Upper lobe of left lung (tissue), 6 donors: Measurements from ENCODE around the gene TDRKH. TPM values are rescaled to one million over a fixed set of nuclear protein-coding genes. Genes with fewer than 3 reads are reported as not detected.
A peak's percentile ranks its signal among the peaks of the same experiment; 100 is the strongest.

Source experiments
- ATAC-seq, 2 donors: fragments of 200-7000 bp; cut with Tn5 transposase; one replicate each; pipeline ENCODE4 v1.9.1; 2022; ENCODE audit warnings: mild to moderate bottlenecking in 2 of 2, moderate library complexity in 2 of 2; ENCODE audit not compliant: low FRiP score in 2 of 2
- DNase-seq, 2 donors: peaks; one replicate each; pipeline ENCODE4 v3.0.0-alpha.2; 2019 to 2020
- H3K27ac ChIP-seq, 4 donors: fragments of 200-600 bp; sonication (generic); one replicate each; pipeline ENCODE4 v1.5.1; 2016 to 2019
- H3K27me3 ChIP-seq, 4 donors: fragments of 200-600 bp; sonication (generic); one replicate each; pipeline ENCODE4 v1.5.1; 2017 to 2019
- H3K36me3 ChIP-seq, 4 donors: fragments of 200-600 bp; sonication (generic); one replicate each; pipeline ENCODE4 v1.5.1; 2016 to 2019
- H3K4me1 ChIP-seq, 4 donors: fragments of 200-600 bp; sonication (generic); one replicate each; pipeline ENCODE4 v1.5.1; 2018 to 2019
- H3K4me3 ChIP-seq, 4 donors: fragments of 200-600 bp; sonication (generic); one replicate each; pipeline ENCODE4 v1.5.1; 2017 to 2019; ENCODE audit warnings: mild to moderate bottlenecking in 2 of 4, moderate library complexity in 1 of 4
- H3K9me3 ChIP-seq, 4 donors: fragments of 200-600 bp; sonication (generic); one replicate each; pipeline ENCODE4 v1.5.1; 2018 to 2019
- EP300 ChIP-seq, 4 donors: sonication (generic); formaldehyde crosslinking; IDR thresholded peaks; one replicate each; pipeline ENCODE4 v1.5.1; 2017; ENCODE audit warnings: antibody characterized with exemption in 4 of 4, control low read depth in 2 of 4
- POLR2A ChIP-seq, 4 donors: fragments of 450-650 bp; IDR thresholded peaks; one replicate each; pipeline ENCODE4 v1.5.1; 2016 to 2017; ENCODE audit warnings: antibody characterized with exemption in 4 of 4, mild to moderate bottlenecking in 2 of 4
- POLR2AphosphoS5 ChIP-seq, 2 donors: sonication (generic); formaldehyde crosslinking; IDR thresholded peaks; one replicate each; pipeline ENCODE4 v1.5.1; 2017; ENCODE audit warnings: antibody characterized with exemption in 2 of 2
- WGBS, 2 donors: methylation state at CpG; one replicate each; pipeline ENCODE4 v1.1.5; 2017 to 2018; 5-methylcytosine and 5-hydroxymethylcytosine counted together
- total RNA-seq, 6 donors: library from RNA; depleted of rRNA in 4 of 6; stranded (reverse); fragments of >200 nt in 4 of 6; gene quantifications; one replicate each; pipeline versions ENCODE4 v1.1.0 to v1.2.1, GENCODE V29; 2016 to 2021
- TF ChIP-seq, protein P1 (sequence below), 6 experiments: fragments of 450-650 bp in 4 of 6; fragments of 200-600 bp in 2 of 6; sonication (generic) in 2 of 6; IDR thresholded peaks; one replicate each; pipeline ENCODE4 v1.5.1; 2016 to 2019; ENCODE audit warnings: antibody characterized with exemption in 6 of 6
- donor health status: DM: no; HTN: no; CAD: no; lungs with moderate emphysema.
- donor health status: DM: no; HTN: yes; CAD: no; lungs with severe emphysema.

The TDRKH gene
- total RNA-seq, 6 donors from 2014 or later = 7.3 to 17.0 (median 13.1) TPM

DNA sequence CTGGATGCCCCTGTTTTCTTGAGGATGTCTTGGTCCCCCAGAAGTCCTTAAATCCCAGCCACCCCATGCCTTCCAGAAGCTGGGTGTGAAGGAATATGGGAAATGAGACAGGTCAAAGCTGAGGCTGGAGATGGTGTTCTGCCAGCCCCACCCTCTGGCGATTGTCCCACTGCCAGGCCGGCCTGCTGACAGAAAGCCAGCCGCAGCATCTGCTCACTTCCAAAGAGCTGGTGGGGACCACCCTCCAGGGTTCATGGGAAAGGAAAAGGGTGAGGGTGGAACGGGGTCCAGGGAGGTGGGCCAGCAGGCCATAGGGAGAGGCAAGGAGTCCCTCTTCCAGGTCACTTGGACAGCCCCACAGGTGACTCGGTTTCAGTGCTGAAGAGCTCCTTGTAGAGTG, 16.8 kb upstream of the TDRKH start:
- WGBS, 2 donors = 83 to 91% methylated on average over 5 of the region's 5 CpGs
- Histone ChIP-seq H3K4me1 (no peaks in the 10 kb centered on the region), H3K9me3 (no peaks in the 10 kb centered on the region), H3K27me3 (no peaks in the 10 kb centered on the region), H3K27ac (no peak overlapping the region), H3K36me3 (no peaks in the 10 kb centered on the region), H3K4me3 (no peak overlapping the region)
- TF ChIP-seq EP300 (IDR thresholded peaks at IDR 0.05) = no peak
- TF ChIP-seq, protein P1, sequence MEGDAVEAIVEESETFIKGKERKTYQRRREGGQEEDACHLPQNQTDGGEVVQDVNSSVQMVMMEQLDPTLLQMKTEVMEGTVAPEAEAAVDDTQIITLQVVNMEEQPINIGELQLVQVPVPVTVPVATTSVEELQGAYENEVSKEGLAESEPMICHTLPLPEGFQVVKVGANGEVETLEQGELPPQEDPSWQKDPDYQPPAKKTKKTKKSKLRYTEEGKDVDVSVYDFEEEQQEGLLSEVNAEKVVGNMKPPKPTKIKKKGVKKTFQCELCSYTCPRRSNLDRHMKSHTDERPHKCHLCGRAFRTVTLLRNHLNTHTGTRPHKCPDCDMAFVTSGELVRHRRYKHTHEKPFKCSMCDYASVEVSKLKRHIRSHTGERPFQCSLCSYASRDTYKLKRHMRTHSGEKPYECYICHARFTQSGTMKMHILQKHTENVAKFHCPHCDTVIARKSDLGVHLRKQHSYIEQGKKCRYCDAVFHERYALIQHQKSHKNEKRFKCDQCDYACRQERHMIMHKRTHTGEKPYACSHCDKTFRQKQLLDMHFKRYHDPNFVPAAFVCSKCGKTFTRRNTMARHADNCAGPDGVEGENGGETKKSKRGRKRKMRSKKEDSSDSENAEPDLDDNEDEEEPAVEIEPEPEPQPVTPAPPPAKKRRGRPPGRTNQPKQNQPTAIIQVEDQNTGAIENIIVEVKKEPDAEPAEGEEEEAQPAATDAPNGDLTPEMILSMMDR (IDR thresholded peaks at IDR 0.05) = no peak
- TF ChIP-seq POLR2A (IDR thresholded peaks at IDR 0.05) = no peak
- TF ChIP-seq POLR2AphosphoS5 (IDR thresholded peaks at IDR 0.05) = no peak
- DNase-seq = no peak
- ATAC-seq = peak in 1 of 2 donors; percentile 6

DNA sequence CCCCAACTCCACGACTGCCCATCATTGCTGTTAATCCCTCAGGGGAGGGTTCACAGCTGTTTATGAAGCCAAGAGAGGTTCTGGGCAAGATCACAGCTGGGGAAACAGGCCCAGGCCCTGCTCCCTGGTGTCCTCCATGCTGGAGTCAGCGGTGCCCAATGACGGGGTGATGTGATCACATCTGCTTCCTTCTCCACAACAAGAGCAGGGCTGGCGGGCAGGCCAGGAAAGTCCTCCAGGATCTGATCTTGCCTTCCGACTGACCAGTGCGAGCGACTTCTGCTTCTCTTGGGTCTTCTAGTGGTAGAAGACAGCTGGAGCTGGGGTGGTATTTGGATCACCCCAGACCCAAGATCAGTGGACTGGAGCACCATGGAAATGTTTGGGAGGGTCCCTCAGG, 15.9 kb upstream of the TDRKH start:
- H3K4me1 ChIP-seq = no peaks in the 10 kb centered on the region
- no peaks in the 10 kb centered on the region for H3K27me3 ChIP-seq
- DNase-seq (no peak), ATAC-seq (no peak)
- TF ChIP-seq POLR2A (IDR thresholded peaks at IDR 0.05) (no peak), POLR2AphosphoS5 (IDR thresholded peaks at IDR 0.05) (no peak), EP300 (IDR thresholded peaks at IDR 0.05) (no peak)
- TF ChIP-seq, protein P1 (IDR thresholded peaks at IDR 0.05) = no peak
- H3K4me3 ChIP-seq = no peak overlapping the region
- no peaks in the 10 kb centered on the region for H3K9me3 ChIP-seq
- no peaks in the 10 kb centered on the region for H3K36me3 ChIP-seq
- 79 to 93% methylated on average over 2 to 7 of the region's 7 CpGs for WGBS, 2 donors
- no peak overlapping the region for H3K27ac ChIP-seq

DNA sequence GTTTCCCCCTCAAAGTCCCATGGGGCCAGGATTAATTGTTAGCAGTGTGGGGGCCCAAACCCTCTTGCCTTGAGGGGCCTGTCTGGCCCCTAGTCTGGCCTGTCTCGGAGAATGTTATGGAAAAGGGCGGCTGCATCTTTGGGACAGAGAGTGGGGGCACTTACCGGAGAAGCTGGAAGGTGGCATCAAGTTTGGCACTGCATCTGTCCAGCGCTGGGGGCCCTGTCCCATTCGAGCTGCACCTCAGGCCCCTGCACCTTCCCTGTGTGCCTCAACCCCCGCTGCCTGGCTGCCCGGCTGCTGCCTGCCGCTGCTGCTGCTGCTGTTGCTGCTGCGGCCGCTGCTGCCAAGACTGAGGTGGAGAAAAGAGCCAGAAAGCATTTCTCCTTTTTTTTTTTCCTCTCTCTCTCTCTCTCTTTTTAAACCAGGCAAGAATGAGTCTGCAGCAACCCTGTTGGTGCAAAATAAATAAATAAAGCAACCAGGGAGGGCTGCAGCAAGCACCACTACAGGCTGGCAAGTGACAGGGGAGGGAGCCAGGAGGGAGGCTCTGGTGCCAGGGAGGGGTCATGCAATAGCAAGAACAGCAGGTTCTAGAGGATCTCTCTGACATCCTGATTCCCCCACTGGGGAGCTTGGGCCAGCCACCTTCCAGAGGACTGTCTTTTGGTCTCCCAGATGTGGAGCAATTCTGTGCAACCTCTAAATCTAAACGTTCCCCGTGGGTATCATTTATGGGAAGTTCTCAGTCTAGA, 14.9 kb upstream of the TDRKH start, which contains the start of gene LINGO4:
TSS of gene LINGO4 (minus strand) at position 354 of the 755 bp plus-strand sequence. CDS start 2,715 bp downstream, outside the sequence.
- Histone ChIP-seq H3K4me1 (no peaks in the 10 kb centered on the region), H3K36me3 (no peaks in the 10 kb centered on the region), H3K9me3 (no peaks in the 10 kb centered on the region), H3K4me3 (no peak within 1 kb of the TSS), H3K27me3 (no peaks in the 10 kb centered on the region), H3K27ac (no peak within 1 kb of the TSS)
- no peak for TF ChIP-seq POLR2AphosphoS5 (IDR thresholded peaks at IDR 0.05)
- no peak for TF ChIP-seq EP300 (IDR thresholded peaks at IDR 0.05)
- no peak for TF ChIP-seq POLR2A (IDR thresholded peaks at IDR 0.05)
- TF ChIP-seq, protein P1 (IDR thresholded peaks at IDR 0.05) = no peak
- WGBS, 2 donors = 66 to 73% methylated on average over 6 to 12 of the region's 12 CpGs
- ATAC-seq = no peak
- peak in 1 of 2 donors; percentile 65 for DNase-seq

DNA sequence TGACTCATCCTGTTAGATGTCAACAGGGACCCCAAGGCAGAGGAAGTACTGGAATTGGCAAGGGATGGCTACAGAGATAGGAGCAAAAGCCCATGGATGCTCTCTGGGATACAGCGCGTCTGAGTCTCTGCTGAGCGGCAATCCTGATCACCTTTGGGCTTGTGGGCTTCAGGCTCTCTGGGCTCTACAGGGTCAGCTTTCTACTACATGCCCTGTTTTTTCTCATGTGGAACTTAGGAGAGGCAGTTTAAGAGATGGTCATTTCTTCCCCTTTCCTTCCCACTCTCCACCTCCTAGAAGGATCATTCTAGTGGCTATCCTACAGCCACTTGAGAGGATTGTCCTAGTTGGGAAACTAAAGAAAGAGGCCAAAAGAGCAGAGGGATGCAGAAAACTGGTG, 13.6 kb upstream of the TDRKH start:
- WGBS, 2 donors = 97 to 98% methylated on average over 3 of the region's 3 CpGs
- TF ChIP-seq, protein P1 (IDR thresholded peaks at IDR 0.05) = no peak
- TF ChIP-seq EP300 (IDR thresholded peaks at IDR 0.05) (no peak), POLR2AphosphoS5 (IDR thresholded peaks at IDR 0.05) (no peak), POLR2A (IDR thresholded peaks at IDR 0.05) (no peak)
- ATAC-seq = no peak

DNA sequence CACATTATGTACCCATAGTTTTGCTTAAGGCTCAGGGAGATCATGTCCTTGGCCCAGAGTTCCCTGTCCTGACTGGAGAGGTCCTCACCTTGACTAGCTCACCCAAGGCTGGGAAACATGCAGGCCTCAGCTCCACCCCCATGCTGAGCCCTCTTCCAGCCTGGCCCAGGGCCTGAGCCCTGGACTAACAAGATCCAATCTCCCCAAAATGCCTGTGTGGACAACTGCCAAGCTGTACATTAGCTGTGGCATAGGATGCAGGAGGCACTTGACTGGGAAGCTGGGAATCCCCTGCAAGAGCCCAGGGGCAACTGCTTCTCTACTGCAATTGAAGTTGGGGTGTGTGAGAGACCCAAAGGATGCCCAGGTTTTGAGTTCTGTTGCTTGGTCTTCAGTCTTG, 12.9 kb upstream of the TDRKH start:
- no peaks in the 10 kb centered on the region for H3K4me1 ChIP-seq
- no peaks in the 10 kb centered on the region for H3K27me3 ChIP-seq
- H3K27ac ChIP-seq = no peak overlapping the region
- DNase-seq (no peak), ATAC-seq (no peak)
- TF ChIP-seq POLR2AphosphoS5 (IDR thresholded peaks at IDR 0.05) = no peak
- no peak for TF ChIP-seq POLR2A (IDR thresholded peaks at IDR 0.05)
- TF ChIP-seq, protein P1 (IDR thresholded peaks at IDR 0.05) = no peak
- TF ChIP-seq EP300 (IDR thresholded peaks at IDR 0.05) = no peak
- no peak overlapping the region for H3K4me3 ChIP-seq
- H3K9me3 ChIP-seq = no peaks in the 10 kb centered on the region
- no peaks in the 10 kb centered on the region for H3K36me3 ChIP-seq

More for the DNA sequence above, 13.6 kb upstream of the TDRKH start:
- H3K27ac ChIP-seq = no peak overlapping the region
- no peaks in the 10 kb centered on the region for H3K27me3 ChIP-seq
- no peaks in the 10 kb centered on the region for H3K36me3 ChIP-seq
- no peaks in the 10 kb centered on the region for H3K4me1 ChIP-seq
- H3K4me3 ChIP-seq = no peak overlapping the region
- H3K9me3 ChIP-seq = no peaks in the 10 kb centered on the region
- no peak for DNase-seq
